Astrocyte (in vitro differentiated cells and primary cell): ENCODE data around the gene TMEM176B. TPM values are rescaled to one million over a fixed set of nuclear protein-coding genes. Genes with fewer than 3 reads are reported as not detected.

Experiments used
- DNase-seq: peaks from one replicate; pipeline ENCODE4 v3.0.0-alpha.2; 2010; ENCODE audit warnings: low read depth
- FAIRE-seq: peaks from 2 replicates; lab custom pipeline; 2011; peaks lifted over from hg19 to GRCh38; lab: Jason Lieb, UNC
- H2AFZ ChIP-seq: 2 replicates; pipeline ENCODE4 v1.6.0; 2012; ENCODE audit warnings: low read depth, low read length, inconsistent platforms
- H3K27ac ChIP-seq: 2 replicates; pipeline ENCODE4 v1.5.1; 2011; ENCODE audit warnings: low read depth, low read length, inconsistent platforms
- H3K27me3 ChIP-seq: 2 replicates; pipeline ENCODE4 v1.6.0; 2011; ENCODE audit warnings: low read length, inconsistent platforms; ENCODE audit not compliant: insufficient read depth
- H3K36me3 ChIP-seq: 2 replicates; pipeline ENCODE4 v1.5.1; 2011; ENCODE audit warnings: low read length, inconsistent platforms; ENCODE audit not compliant: insufficient read depth
- H3K4me1 ChIP-seq: 2 replicates; pipeline ENCODE4 v1.5.1; 2011; ENCODE audit warnings: low read length, inconsistent platforms; ENCODE audit not compliant: insufficient read depth
- H3K4me2 ChIP-seq: 2 replicates; pipeline ENCODE4 v1.6.0; 2012; ENCODE audit warnings: low read length, inconsistent platforms
- H3K4me3 ChIP-seq: 2 replicates; pipeline ENCODE4 v1.5.1; 2011; ENCODE audit warnings: low read depth, mild to moderate bottlenecking, low read length, inconsistent platforms; ENCODE audit not compliant: insufficient read depth
- H3K79me2 ChIP-seq: 2 replicates; pipeline ENCODE4 v1.6.0; 2012; ENCODE audit warnings: mild to moderate bottlenecking, low read length, inconsistent platforms; ENCODE audit not compliant: insufficient read depth
- H3K9ac ChIP-seq: 2 replicates; pipeline ENCODE4 v1.6.0; 2012; ENCODE audit warnings: mild to moderate bottlenecking, low read length, inconsistent platforms
- H3K9me3 ChIP-seq: 2 replicates; pipeline ENCODE4 v1.5.1; 2012; ENCODE audit warnings: low read depth, mild to moderate bottlenecking, low read length, inconsistent platforms; ENCODE audit not compliant: insufficient read depth
- H4K20me1 ChIP-seq: 2 replicates; pipeline ENCODE4 v1.6.0; 2012; ENCODE audit warnings: low read length, inconsistent platforms; ENCODE audit not compliant: insufficient read depth
- H3K27ac Mint-ChIP-seq: one replicate; pipeline ENCODE4 v1.8.0; 2021; ENCODE audit warnings: mild to moderate bottlenecking, mixed read lengths; ENCODE audit not compliant: unreplicated experiment
- H3K27me3 Mint-ChIP-seq: one replicate; pipeline ENCODE4 v1.8.0; 2021; ENCODE audit warnings: low read depth, mixed read lengths; ENCODE audit not compliant: unreplicated experiment
- H3K36me3 Mint-ChIP-seq: one replicate; pipeline ENCODE4 v1.8.0; 2021; ENCODE audit warnings: low read depth, mixed read lengths; ENCODE audit not compliant: unreplicated experiment
- H3K4me1 Mint-ChIP-seq: one replicate; pipeline ENCODE4 v1.8.0; 2021; ENCODE audit warnings: low read depth, mixed read lengths; ENCODE audit not compliant: unreplicated experiment
- H3K4me3 Mint-ChIP-seq: one replicate; pipeline ENCODE4 v1.8.0; 2021; ENCODE audit warnings: mild to moderate bottlenecking, moderate library complexity, mixed read lengths; ENCODE audit not compliant: unreplicated experiment
- H3K9me3 Mint-ChIP-seq: one replicate; pipeline ENCODE4 v1.8.0; 2021; ENCODE audit warnings: mild to moderate bottlenecking, mixed read lengths; ENCODE audit not compliant: unreplicated experiment
- EZH2 ChIP-seq: IDR thresholded peaks from 2 replicates; pipeline ENCODE4 v1.6.1; 2012; ENCODE audit warnings: mild to moderate bottlenecking, low read length, inconsistent platforms; ENCODE audit not compliant: insufficient read depth
- total RNA-seq: library from RNA; stranded (reverse); gene quantifications from 2 replicates; pipeline ENCODE4 v1.2.1, GENCODE V29; 2021
- TF ChIP-seq, protein P1 (sequence below): IDR thresholded peaks from 2 replicates; pipeline ENCODE4 v1.5.1; 2011; ENCODE audit warnings: low read depth, mild to moderate bottlenecking, inconsistent platforms, low read length, moderate library complexity; ENCODE audit not compliant: insufficient read depth

TMEM176B gene
- total RNA-seq, 1 donor from 2014 or later = 0.32 TPM

DNA sequence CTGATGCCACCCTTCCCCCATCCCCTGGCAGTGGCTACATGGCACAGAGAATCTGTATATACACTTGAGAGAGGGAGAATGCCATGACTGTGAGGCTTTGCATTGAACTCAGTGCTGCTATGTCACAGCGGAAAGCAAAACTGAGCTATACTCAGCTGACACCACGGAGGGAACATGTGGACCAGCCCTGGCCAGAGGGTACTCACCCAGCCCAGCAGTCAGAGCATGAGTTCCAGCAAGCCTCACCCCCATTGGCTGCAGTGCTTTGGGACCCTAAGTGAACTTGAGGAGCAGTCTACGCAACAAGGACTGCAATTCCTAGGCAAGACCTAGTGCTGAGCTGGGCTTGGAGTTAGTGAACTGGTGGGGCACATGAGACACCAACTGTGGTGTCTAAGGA is 41.9 kb upstream of the TMEM176B start:
- Mint-ChIP-seq H3K9me3 (no peaks in the 10 kb centered on the region), H3K4me1 (peaks cover 21% of the 10 kb centered on the region), H3K4me3 (no peak overlapping the region), H3K27me3 (peaks cover 6% of the 10 kb centered on the region), H3K36me3 (no peaks in the 10 kb centered on the region), H3K27ac (no peak overlapping the region)
- FAIRE-seq (no peak), DNase-seq (no peak)
- TF ChIP-seq EZH2 = no peak
- TF ChIP-seq, protein P1, sequence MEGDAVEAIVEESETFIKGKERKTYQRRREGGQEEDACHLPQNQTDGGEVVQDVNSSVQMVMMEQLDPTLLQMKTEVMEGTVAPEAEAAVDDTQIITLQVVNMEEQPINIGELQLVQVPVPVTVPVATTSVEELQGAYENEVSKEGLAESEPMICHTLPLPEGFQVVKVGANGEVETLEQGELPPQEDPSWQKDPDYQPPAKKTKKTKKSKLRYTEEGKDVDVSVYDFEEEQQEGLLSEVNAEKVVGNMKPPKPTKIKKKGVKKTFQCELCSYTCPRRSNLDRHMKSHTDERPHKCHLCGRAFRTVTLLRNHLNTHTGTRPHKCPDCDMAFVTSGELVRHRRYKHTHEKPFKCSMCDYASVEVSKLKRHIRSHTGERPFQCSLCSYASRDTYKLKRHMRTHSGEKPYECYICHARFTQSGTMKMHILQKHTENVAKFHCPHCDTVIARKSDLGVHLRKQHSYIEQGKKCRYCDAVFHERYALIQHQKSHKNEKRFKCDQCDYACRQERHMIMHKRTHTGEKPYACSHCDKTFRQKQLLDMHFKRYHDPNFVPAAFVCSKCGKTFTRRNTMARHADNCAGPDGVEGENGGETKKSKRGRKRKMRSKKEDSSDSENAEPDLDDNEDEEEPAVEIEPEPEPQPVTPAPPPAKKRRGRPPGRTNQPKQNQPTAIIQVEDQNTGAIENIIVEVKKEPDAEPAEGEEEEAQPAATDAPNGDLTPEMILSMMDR = no peak
- no peak overlapping the region for H3K9ac ChIP-seq
- no peaks in the 10 kb centered on the region for H3K27me3 ChIP-seq
- no peaks in the 10 kb centered on the region for H3K4me1 ChIP-seq
- H3K79me2 ChIP-seq = no peaks in the 10 kb centered on the region
- H3K9me3 ChIP-seq = no peaks in the 10 kb centered on the region
- no peak overlapping the region for H2AFZ ChIP-seq
- no peak overlapping the region for H3K27ac ChIP-seq
- H3K4me3 ChIP-seq = no peak overlapping the region
- H4K20me1 ChIP-seq = no peaks in the 10 kb centered on the region
- H3K4me2 ChIP-seq = no peak overlapping the region
- H3K36me3 ChIP-seq = no peaks in the 10 kb centered on the region

DNA sequence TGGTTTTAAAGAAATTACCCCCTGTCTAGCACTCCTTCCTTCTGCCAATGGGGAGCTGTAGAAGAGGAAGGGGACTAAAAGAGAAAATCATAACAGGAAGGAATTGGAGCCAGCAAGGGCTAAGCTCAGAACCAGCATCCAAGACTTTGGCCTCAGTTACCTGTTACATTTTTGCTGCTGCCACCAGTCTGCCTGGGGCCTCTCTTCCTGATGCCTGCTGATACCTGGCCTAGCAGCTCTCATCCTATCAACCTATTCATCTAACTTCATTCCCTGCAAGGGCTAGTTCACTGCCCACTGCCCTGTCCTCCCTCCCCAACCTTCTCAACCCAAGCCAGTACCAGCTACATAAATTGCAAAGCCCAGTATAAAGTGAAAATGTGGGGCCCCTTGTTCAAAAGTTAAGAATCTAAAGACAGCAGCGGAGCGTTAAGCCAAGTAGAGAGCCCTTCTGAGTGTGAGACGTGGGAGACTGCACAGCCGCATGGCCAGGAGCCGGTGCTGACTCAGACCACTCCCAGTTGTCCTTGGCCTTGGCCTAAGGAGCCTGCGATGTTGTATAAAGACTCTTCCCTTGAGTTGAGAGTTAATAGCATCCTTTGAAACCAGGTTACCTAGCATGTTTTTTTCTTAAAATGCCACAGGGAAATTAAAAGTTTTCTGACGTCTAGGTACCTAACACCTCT is 38.9 kb upstream of the TMEM176B start:
- H3K27ac Mint-ChIP-seq = no peak overlapping the region
- Histone ChIP-seq H3K9ac (no peak overlapping the region), H3K79me2 (no peaks in the 10 kb centered on the region), H3K4me3 (no peak overlapping the region), H3K4me1 (no peaks in the 10 kb centered on the region), H2AFZ (no peak overlapping the region), H3K9me3 (peaks cover 4% of the 10 kb centered on the region), H3K27me3 (no peaks in the 10 kb centered on the region), H4K20me1 (no peaks in the 10 kb centered on the region), H3K36me3 (no peaks in the 10 kb centered on the region), H3K4me2 (no peak overlapping the region), H3K27ac (no peak overlapping the region)
- TF ChIP-seq, protein P1 = no peak
- H3K4me1 Mint-ChIP-seq = peaks cover 4% of the 10 kb centered on the region
- H3K4me3 Mint-ChIP-seq = no peak overlapping the region
- H3K27me3 Mint-ChIP-seq = peaks cover 6% of the 10 kb centered on the region
- DNase-seq (no peak), FAIRE-seq (no peak)
- no peaks in the 10 kb centered on the region for H3K9me3 Mint-ChIP-seq
- no peaks in the 10 kb centered on the region for H3K36me3 Mint-ChIP-seq

DNA sequence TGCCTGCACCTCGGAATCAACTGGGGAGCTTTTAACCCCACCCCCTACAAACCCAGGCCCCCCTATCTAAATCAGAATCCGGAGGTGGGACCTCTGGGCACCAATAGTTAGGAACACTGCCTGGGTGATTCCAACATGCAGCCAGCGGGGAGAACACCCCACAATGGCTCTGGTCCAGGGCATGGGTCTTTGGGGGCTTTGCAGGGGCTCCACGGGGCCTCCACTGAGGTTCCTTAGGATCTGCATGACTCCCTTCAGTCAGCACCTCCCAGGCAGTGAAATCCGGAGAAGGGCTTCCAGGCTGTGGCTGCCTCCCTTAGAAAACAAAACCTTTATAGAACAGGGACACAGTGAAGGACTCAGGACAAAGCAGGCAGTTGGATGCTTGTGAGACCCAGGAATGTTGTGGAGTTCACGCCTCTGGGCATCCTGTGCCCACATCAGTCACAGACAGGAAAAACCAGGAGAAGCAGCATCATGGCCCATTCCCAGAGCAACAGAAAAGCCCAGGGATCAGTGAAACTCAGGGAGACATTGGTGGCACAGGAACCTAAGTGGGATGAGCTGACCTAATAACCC is 35.6 kb upstream of the TMEM176B start:
- peaks cover 4% of the 10 kb centered on the region for H3K9me3 ChIP-seq
- H3K9me3 Mint-ChIP-seq = peaks cover 3% of the 10 kb centered on the region
- TF ChIP-seq, protein P1 = no peak
- TF ChIP-seq EZH2 = no peak
- H3K36me3 ChIP-seq = no peaks in the 10 kb centered on the region
- no peak for DNase-seq
- H3K4me2 ChIP-seq = no peak overlapping the region
- no peak overlapping the region for H2AFZ ChIP-seq
- no peak overlapping the region for H3K4me3 ChIP-seq
- H3K27ac ChIP-seq = no peak overlapping the region
- H3K36me3 Mint-ChIP-seq = no peaks in the 10 kb centered on the region
- H3K9ac ChIP-seq = no peak overlapping the region
- H3K4me1 ChIP-seq = no peaks in the 10 kb centered on the region
- peaks cover 4% of the 10 kb centered on the region for H3K27me3 Mint-ChIP-seq
- no peak for FAIRE-seq
- H3K27ac Mint-ChIP-seq = no peak overlapping the region
- H3K4me1 Mint-ChIP-seq = peaks cover 2% of the 10 kb centered on the region
- H3K4me3 Mint-ChIP-seq = no peak overlapping the region
- H3K79me2 ChIP-seq = no peaks in the 10 kb centered on the region
- no peaks in the 10 kb centered on the region for H3K27me3 ChIP-seq
- H4K20me1 ChIP-seq = no peaks in the 10 kb centered on the region
